Measurements from ENCODE around the gene NTM.

DNA sequence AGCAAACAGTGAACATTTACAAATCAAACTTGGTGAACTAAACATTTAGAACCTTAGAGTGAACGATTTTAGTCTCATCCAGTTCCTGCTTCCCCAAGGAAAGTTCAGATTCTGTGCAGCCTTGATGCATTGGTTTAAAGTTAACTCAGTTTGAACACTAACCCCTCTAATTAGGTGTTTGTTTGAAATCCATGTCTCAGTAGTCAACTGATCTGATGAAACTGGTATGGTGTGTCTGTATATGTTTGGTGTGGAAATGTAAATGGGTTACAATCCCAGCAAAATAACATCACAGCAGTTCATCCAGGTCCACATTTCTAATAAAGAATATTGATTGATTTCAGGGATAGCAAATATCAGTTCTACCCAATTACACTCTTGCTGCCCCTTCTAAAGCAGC lies 532.0 kb downstream of the NTM start:
- TF ChIP-seq, protein P1, sequence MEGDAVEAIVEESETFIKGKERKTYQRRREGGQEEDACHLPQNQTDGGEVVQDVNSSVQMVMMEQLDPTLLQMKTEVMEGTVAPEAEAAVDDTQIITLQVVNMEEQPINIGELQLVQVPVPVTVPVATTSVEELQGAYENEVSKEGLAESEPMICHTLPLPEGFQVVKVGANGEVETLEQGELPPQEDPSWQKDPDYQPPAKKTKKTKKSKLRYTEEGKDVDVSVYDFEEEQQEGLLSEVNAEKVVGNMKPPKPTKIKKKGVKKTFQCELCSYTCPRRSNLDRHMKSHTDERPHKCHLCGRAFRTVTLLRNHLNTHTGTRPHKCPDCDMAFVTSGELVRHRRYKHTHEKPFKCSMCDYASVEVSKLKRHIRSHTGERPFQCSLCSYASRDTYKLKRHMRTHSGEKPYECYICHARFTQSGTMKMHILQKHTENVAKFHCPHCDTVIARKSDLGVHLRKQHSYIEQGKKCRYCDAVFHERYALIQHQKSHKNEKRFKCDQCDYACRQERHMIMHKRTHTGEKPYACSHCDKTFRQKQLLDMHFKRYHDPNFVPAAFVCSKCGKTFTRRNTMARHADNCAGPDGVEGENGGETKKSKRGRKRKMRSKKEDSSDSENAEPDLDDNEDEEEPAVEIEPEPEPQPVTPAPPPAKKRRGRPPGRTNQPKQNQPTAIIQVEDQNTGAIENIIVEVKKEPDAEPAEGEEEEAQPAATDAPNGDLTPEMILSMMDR (IDR thresholded peaks at IDR 0.05): no peak
- no peak for TF ChIP-seq POLR2A (IDR thresholded peaks at IDR 0.05)

Measured in breast epithelium (tissue), 3 donors.